Progenitor cell of endocrine pancreas (in vitro differentiated cells): ENCODE results near the gene PAFAH1B1. TPM values are rescaled to one million over a fixed set of nuclear protein-coding genes. Genes with fewer than 3 reads are reported as not detected.
A peak's percentile ranks its signal among the peaks of the same experiment; 100 is the strongest.

Experiments used
- DNase-seq: peaks from one replicate; pipeline ENCODE4 v3.0.0; 2021; ENCODE audit warnings: low spot score; ENCODE audit not compliant: unreplicated experiment
- H3K27ac Mint-ChIP-seq: 2 replicates; pipeline ENCODE4 v1.8.0; 2021; ENCODE audit warnings: mild to moderate bottlenecking, moderate library complexity, mixed read lengths
- H3K27me3 Mint-ChIP-seq: 2 replicates; pipeline ENCODE4 v1.8.0; 2021; ENCODE audit warnings: mixed read lengths
- H3K36me3 Mint-ChIP-seq: 2 replicates; pipeline ENCODE4 v1.8.0; 2022; ENCODE audit warnings: mixed read lengths; ENCODE audit not compliant: insufficient read depth
- H3K4me1 Mint-ChIP-seq: 2 replicates; pipeline ENCODE4 v1.8.0; 2021; ENCODE audit warnings: low read depth, mixed read lengths
- H3K4me3 Mint-ChIP-seq: 2 replicates; pipeline ENCODE4 v1.8.0; 2021; ENCODE audit warnings: low read depth, mild to moderate bottlenecking, moderate library complexity, mixed read lengths
- H3K9me3 Mint-ChIP-seq: 2 replicates; pipeline ENCODE4 v1.8.0; 2021; ENCODE audit warnings: low read depth, mixed read lengths
- CTCF ChIP-seq: fragments of 200-600 bp; sonication (generic); IDR thresholded peaks from one replicate; pipeline ENCODE4 v1.5.0; 2021; ENCODE audit warnings: antibody characterized with exemption, mild to moderate bottlenecking; ENCODE audit not compliant: unreplicated experiment
- total RNA-seq: library from RNA; stranded (reverse); gene quantifications from 2 replicates; pipeline ENCODE4 v1.2.1, GENCODE V29; 2021

PAFAH1B1 gene
- total RNA-seq, 1 donor from 2014 or later, result 140 TPM

GRCh38 chr17:2580661-2581060 lies 12.8 kb upstream of the PAFAH1B1 start:
- H3K4me3 Mint-ChIP-seq, result no peak overlapping the region
- no peak for DNase-seq
- H3K27me3 Mint-ChIP-seq, result no peaks in the 10 kb centered on the region
- no peak for TF ChIP-seq CTCF
- no peak overlapping the region for H3K27ac Mint-ChIP-seq
- H3K36me3 Mint-ChIP-seq, result no peaks in the 10 kb centered on the region
- H3K9me3 Mint-ChIP-seq, result no peaks in the 10 kb centered on the region
- H3K4me1 Mint-ChIP-seq, result no peaks in the 10 kb centered on the region

GRCh38 chr17:2582493-2582892 lies 11.0 kb upstream of the PAFAH1B1 start:
- no peak for DNase-seq
- Mint-ChIP-seq H3K4me3 (no peak overlapping the region), H3K27me3 (no peaks in the 10 kb centered on the region), H3K36me3 (no peaks in the 10 kb centered on the region), H3K27ac (no peak overlapping the region), H3K4me1 (no peaks in the 10 kb centered on the region), H3K9me3 (no peaks in the 10 kb centered on the region)
- no peak for TF ChIP-seq CTCF

- TF ChIP-seq CTCF, result no peak
Measured at GRCh38 chr17:2591040-2591640, 2.3 kb upstream of the PAFAH1B1 start.

GRCh38 chr17:2593821-2594721 lies 617 bp downstream of the PAFAH1B1 start:
- Mint-ChIP-seq H3K4me1 (peaks cover 31% of the 10 kb centered on the region), H3K36me3 (no peaks in the 10 kb centered on the region), H3K4me3 (peak overlapping the region; percentile 92), H3K9me3 (no peaks in the 10 kb centered on the region), H3K27ac (peak overlapping the region; percentile 97), H3K27me3 (no peaks in the 10 kb centered on the region)
- no peak for TF ChIP-seq CTCF
- DNase-seq, result peak; percentile 76

More at GRCh38 chr17:2591040-2591640, 2.3 kb upstream of the PAFAH1B1 start:
- no peaks in the 10 kb centered on the region for H3K27me3 Mint-ChIP-seq
- no peak for DNase-seq
- peaks cover 19% of the 10 kb centered on the region for H3K4me1 Mint-ChIP-seq
- no peak overlapping the region for H3K4me3 Mint-ChIP-seq
- no peaks in the 10 kb centered on the region for H3K9me3 Mint-ChIP-seq
- no peak overlapping the region for H3K27ac Mint-ChIP-seq
- no peaks in the 10 kb centered on the region for H3K36me3 Mint-ChIP-seq

- TF ChIP-seq CTCF, result no peak
- no peaks in the 10 kb centered on the region for H3K27me3 Mint-ChIP-seq
- H3K4me3 Mint-ChIP-seq, result peak overlapping the region; percentile 92
- H3K27ac Mint-ChIP-seq, result peak overlapping the region; percentile 97
- peaks cover 1% of the 10 kb centered on the region for H3K36me3 Mint-ChIP-seq
- peaks cover 35% of the 10 kb centered on the region for H3K4me1 Mint-ChIP-seq
- no peak for DNase-seq
- H3K9me3 Mint-ChIP-seq, result no peaks in the 10 kb centered on the region
Measured at GRCh38 chr17:2594722-2595599, 1.5 kb downstream of the PAFAH1B1 start.
